Breast epithelium (tissue), 3 donors: ENCODE data around the gene CHN1.

Experiments
- POLR2A ChIP-seq: fragments of 450-650 bp; IDR thresholded peaks from one replicate; pipeline ENCODE4 v1.6.1; 2016; ENCODE audit warnings: antibody characterized with exemption, mild to moderate bottlenecking, moderate library complexity
- TF ChIP-seq, protein P1 (sequence below), 3 donors: fragments of 450-650 bp; IDR thresholded peaks; one replicate each; pipeline ENCODE4 v1.5.1; 2016 to 2017; ENCODE audit warnings: antibody characterized with exemption in 3 of 3, mild to moderate bottlenecking in 3 of 3, moderate library complexity in 3 of 3

DNA sequence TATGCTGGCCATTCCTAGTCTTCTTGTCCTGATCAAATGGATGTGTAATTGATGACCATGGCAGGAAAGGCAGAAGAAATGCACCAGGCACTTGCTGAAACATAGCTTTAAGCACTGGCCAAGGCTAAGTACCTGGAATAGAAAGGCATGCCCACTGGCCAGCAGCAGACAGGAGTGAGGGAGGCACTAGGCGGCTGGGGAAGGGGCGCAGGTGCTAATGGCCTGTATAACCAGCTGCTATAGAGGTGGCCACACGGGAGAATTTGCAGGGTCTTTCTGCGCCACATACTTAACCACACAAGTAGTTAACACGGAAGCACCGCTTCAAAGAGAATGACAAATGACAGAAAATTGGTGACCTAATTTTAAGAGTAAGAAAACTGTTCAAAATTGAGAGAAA, 174.6 kb downstream of the CHN1 start:
- TF ChIP-seq POLR2A = no peak
- TF ChIP-seq, protein P1, sequence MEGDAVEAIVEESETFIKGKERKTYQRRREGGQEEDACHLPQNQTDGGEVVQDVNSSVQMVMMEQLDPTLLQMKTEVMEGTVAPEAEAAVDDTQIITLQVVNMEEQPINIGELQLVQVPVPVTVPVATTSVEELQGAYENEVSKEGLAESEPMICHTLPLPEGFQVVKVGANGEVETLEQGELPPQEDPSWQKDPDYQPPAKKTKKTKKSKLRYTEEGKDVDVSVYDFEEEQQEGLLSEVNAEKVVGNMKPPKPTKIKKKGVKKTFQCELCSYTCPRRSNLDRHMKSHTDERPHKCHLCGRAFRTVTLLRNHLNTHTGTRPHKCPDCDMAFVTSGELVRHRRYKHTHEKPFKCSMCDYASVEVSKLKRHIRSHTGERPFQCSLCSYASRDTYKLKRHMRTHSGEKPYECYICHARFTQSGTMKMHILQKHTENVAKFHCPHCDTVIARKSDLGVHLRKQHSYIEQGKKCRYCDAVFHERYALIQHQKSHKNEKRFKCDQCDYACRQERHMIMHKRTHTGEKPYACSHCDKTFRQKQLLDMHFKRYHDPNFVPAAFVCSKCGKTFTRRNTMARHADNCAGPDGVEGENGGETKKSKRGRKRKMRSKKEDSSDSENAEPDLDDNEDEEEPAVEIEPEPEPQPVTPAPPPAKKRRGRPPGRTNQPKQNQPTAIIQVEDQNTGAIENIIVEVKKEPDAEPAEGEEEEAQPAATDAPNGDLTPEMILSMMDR (IDR thresholded peaks at IDR 0.05) = no peak
